Measurements from ENCODE around the gene OCA2.
"Not testable (repeated sequence)": the region's sequence is repeated elsewhere in the genome, so short reads cannot be mapped to it uniquely, and the experiment has no call there.

Gene OCA2

GRCh38 chr15:27782125-27782524, 317.0 kb downstream of the OCA2 start:
- no peaks in the 10 kb centered on the region for H3K27me3 ChIP-seq (ENCODE audit: control insufficient read depth, insufficient read depth, low read length)
- H3K9me3 ChIP-seq (replicated peaks; ENCODE audit: low read length) = peaks cover 6% of the 10 kb centered on the region
- no peaks in the 10 kb centered on the region for H3K36me3 ChIP-seq (ENCODE audit: insufficient read depth, low read length)
- no peaks in the 10 kb centered on the region for H3K4me1 ChIP-seq (ENCODE audit: control insufficient read depth, insufficient read depth, low read length)
- no peak overlapping the region for H3K4me2 ChIP-seq (ENCODE audit: low read length)
- no peak overlapping the region for H3K4me3 ChIP-seq (ENCODE audit: low read length)
- no peak overlapping the region for H3K9ac ChIP-seq (ENCODE audit: low read depth, low read length)

GRCh38 chr15:27776501-27776900, 322.6 kb downstream of the OCA2 start:
- no peak overlapping the region for H3K9ac ChIP-seq (ENCODE audit: low read depth, low read length)
- H3K36me3 ChIP-seq (ENCODE audit: insufficient read depth, low read length) = no peaks in the 10 kb centered on the region
- no peaks in the 10 kb centered on the region for H3K27me3 ChIP-seq (ENCODE audit: control insufficient read depth, insufficient read depth, low read length)
- no peaks in the 10 kb centered on the region for H3K4me1 ChIP-seq (ENCODE audit: control insufficient read depth, insufficient read depth, low read length)
- peaks cover 16% of the 10 kb centered on the region for H3K9me3 ChIP-seq (replicated peaks; ENCODE audit: low read length)
- no peak overlapping the region for H3K4me2 ChIP-seq (ENCODE audit: low read length)
- no peak overlapping the region for H3K4me3 ChIP-seq (ENCODE audit: low read length)

- Histone ChIP-seq H3K4me3 (ENCODE audit: low read length) (no peak overlapping the region), H3K9me3 (replicated peaks; ENCODE audit: low read length) (peaks cover 16% of the 10 kb centered on the region), H3K36me3 (ENCODE audit: insufficient read depth, low read length) (no peaks in the 10 kb centered on the region), H3K27me3 (ENCODE audit: control insufficient read depth, insufficient read depth, low read length) (no peaks in the 10 kb centered on the region), H3K4me1 (ENCODE audit: control insufficient read depth, insufficient read depth, low read length) (no peaks in the 10 kb centered on the region), H3K9ac (ENCODE audit: low read depth, low read length) (no peak overlapping the region), H3K4me2 (ENCODE audit: low read length) (no peak overlapping the region)
Observed at GRCh38 chr15:27774638-27775037, 324.5 kb downstream of the OCA2 start.

- H3K4me2 ChIP-seq (ENCODE audit: low read length) = no peak overlapping the region
- H3K4me1 ChIP-seq (ENCODE audit: control insufficient read depth, insufficient read depth, low read length) = no peaks in the 10 kb centered on the region
- H3K9ac ChIP-seq (ENCODE audit: low read depth, low read length) = no peak overlapping the region
- H3K27me3 ChIP-seq (ENCODE audit: control insufficient read depth, insufficient read depth, low read length) = no peaks in the 10 kb centered on the region
- H3K4me3 ChIP-seq (ENCODE audit: low read length) = no peak overlapping the region
- H3K9me3 ChIP-seq (replicated peaks; ENCODE audit: low read length) = peaks cover 17% of the 10 kb centered on the region
- no peaks in the 10 kb centered on the region for H3K36me3 ChIP-seq (ENCODE audit: insufficient read depth, low read length)
Observed at GRCh38 chr15:27774191-27774590, 324.9 kb downstream of the OCA2 start.

GRCh38 chr15:27771892-27772291, 327.2 kb downstream of the OCA2 start:
- no peak overlapping the region for H3K9ac ChIP-seq (ENCODE audit: low read depth, low read length)
- H3K9me3 ChIP-seq (replicated peaks; ENCODE audit: low read length) = peaks cover 23% of the 10 kb centered on the region
- H3K4me1 ChIP-seq (ENCODE audit: control insufficient read depth, insufficient read depth, low read length) = no peaks in the 10 kb centered on the region
- H3K4me3 ChIP-seq (ENCODE audit: low read length) = no peak overlapping the region
- H3K27me3 ChIP-seq (ENCODE audit: control insufficient read depth, insufficient read depth, low read length) = no peaks in the 10 kb centered on the region
- no peaks in the 10 kb centered on the region for H3K36me3 ChIP-seq (ENCODE audit: insufficient read depth, low read length)
- no peak overlapping the region for H3K4me2 ChIP-seq (ENCODE audit: low read length)

GRCh38 chr15:27770769-27771554, 328.2 kb downstream of the OCA2 start:
- Histone ChIP-seq H3K4me3 (ENCODE audit: low read length) (no peak overlapping the region), H3K27me3 (ENCODE audit: control insufficient read depth, insufficient read depth, low read length) (no peaks in the 10 kb centered on the region), H3K36me3 (ENCODE audit: insufficient read depth, low read length) (no peaks in the 10 kb centered on the region), H3K9ac (ENCODE audit: low read depth, low read length) (no peak overlapping the region), H3K9me3 (replicated peaks; ENCODE audit: low read length) (peaks cover 25% of the 10 kb centered on the region), H3K4me1 (ENCODE audit: control insufficient read depth, insufficient read depth, low read length) (no peaks in the 10 kb centered on the region), H3K4me2 (ENCODE audit: low read length) (no peak overlapping the region)

- no peak overlapping the region for H3K9ac ChIP-seq (ENCODE audit: low read depth, low read length)
- H3K4me3 ChIP-seq (ENCODE audit: low read length) = no peak overlapping the region
- peaks cover 20% of the 10 kb centered on the region for H3K9me3 ChIP-seq (replicated peaks; ENCODE audit: low read length)
- H3K27me3 ChIP-seq (ENCODE audit: control insufficient read depth, insufficient read depth, low read length) = no peaks in the 10 kb centered on the region
- no peaks in the 10 kb centered on the region for H3K36me3 ChIP-seq (ENCODE audit: insufficient read depth, low read length)
- H3K4me2 ChIP-seq (ENCODE audit: low read length) = no peak overlapping the region
- no peaks in the 10 kb centered on the region for H3K4me1 ChIP-seq (ENCODE audit: control insufficient read depth, insufficient read depth, low read length)
Observed at GRCh38 chr15:27770086-27770607, 329.0 kb downstream of the OCA2 start.

- peaks cover 18% of the 10 kb centered on the region for H3K9me3 ChIP-seq (replicated peaks; ENCODE audit: low read length)
- H3K27me3 ChIP-seq (ENCODE audit: control insufficient read depth, insufficient read depth, low read length) = no peaks in the 10 kb centered on the region
- H3K4me1 ChIP-seq (ENCODE audit: control insufficient read depth, insufficient read depth, low read length) = no peaks in the 10 kb centered on the region
- H3K4me3 ChIP-seq (ENCODE audit: low read length) = no peak overlapping the region
- H3K4me2 ChIP-seq (ENCODE audit: low read length) = no peak overlapping the region
- no peaks in the 10 kb centered on the region for H3K36me3 ChIP-seq (ENCODE audit: insufficient read depth, low read length)
- no peak overlapping the region for H3K9ac ChIP-seq (ENCODE audit: low read depth, low read length)
Observed at GRCh38 chr15:27769652-27770051, 329.5 kb downstream of the OCA2 start.

GRCh38 chr15:27768732-27769475, 330.2 kb downstream of the OCA2 start:
- no peak overlapping the region for H3K4me2 ChIP-seq (ENCODE audit: low read length)
- no peaks in the 10 kb centered on the region for H3K4me1 ChIP-seq (ENCODE audit: control insufficient read depth, insufficient read depth, low read length)
- H3K9me3 ChIP-seq (replicated peaks; ENCODE audit: low read length) = peaks cover 13% of the 10 kb centered on the region
- H3K36me3 ChIP-seq (ENCODE audit: insufficient read depth, low read length) = no peaks in the 10 kb centered on the region
- H3K27me3 ChIP-seq (ENCODE audit: control insufficient read depth, insufficient read depth, low read length) = no peaks in the 10 kb centered on the region
- no peak overlapping the region for H3K9ac ChIP-seq (ENCODE audit: low read depth, low read length)
- no peak overlapping the region for H3K4me3 ChIP-seq (ENCODE audit: low read length)

- no peaks in the 10 kb centered on the region for H3K27me3 ChIP-seq (ENCODE audit: control insufficient read depth, insufficient read depth, low read length)
- H3K4me1 ChIP-seq (ENCODE audit: control insufficient read depth, insufficient read depth, low read length) = no peaks in the 10 kb centered on the region
- H3K9ac ChIP-seq (ENCODE audit: low read depth, low read length) = no peak overlapping the region
- no peak overlapping the region for H3K4me2 ChIP-seq (ENCODE audit: low read length)
- H3K36me3 ChIP-seq (ENCODE audit: insufficient read depth, low read length) = no peaks in the 10 kb centered on the region
- no peak overlapping the region for H3K4me3 ChIP-seq (ENCODE audit: low read length)
- H3K9me3 ChIP-seq (replicated peaks; ENCODE audit: low read length) = peaks cover 13% of the 10 kb centered on the region
Observed at GRCh38 chr15:27767918-27768640, 331.0 kb downstream of the OCA2 start.

- not testable (repeated sequence) for H3K4me2 ChIP-seq (ENCODE audit: low read length); H3K9ac ChIP-seq (ENCODE audit: low read depth, low read length); H3K36me3 ChIP-seq (ENCODE audit: insufficient read depth, low read length); H3K4me3 ChIP-seq (ENCODE audit: low read length); H3K4me1 ChIP-seq (ENCODE audit: control insufficient read depth, insufficient read depth, low read length); H3K27me3 ChIP-seq (ENCODE audit: control insufficient read depth, insufficient read depth, low read length)
- peaks cover 13% of the 10 kb centered on the region for H3K9me3 ChIP-seq (replicated peaks; ENCODE audit: low read length)
Observed at GRCh38 chr15:27767430-27767829, 331.7 kb downstream of the OCA2 start.
